ENCODE data around the gene SLC7A4.

SLC7A4 gene

DNA sequence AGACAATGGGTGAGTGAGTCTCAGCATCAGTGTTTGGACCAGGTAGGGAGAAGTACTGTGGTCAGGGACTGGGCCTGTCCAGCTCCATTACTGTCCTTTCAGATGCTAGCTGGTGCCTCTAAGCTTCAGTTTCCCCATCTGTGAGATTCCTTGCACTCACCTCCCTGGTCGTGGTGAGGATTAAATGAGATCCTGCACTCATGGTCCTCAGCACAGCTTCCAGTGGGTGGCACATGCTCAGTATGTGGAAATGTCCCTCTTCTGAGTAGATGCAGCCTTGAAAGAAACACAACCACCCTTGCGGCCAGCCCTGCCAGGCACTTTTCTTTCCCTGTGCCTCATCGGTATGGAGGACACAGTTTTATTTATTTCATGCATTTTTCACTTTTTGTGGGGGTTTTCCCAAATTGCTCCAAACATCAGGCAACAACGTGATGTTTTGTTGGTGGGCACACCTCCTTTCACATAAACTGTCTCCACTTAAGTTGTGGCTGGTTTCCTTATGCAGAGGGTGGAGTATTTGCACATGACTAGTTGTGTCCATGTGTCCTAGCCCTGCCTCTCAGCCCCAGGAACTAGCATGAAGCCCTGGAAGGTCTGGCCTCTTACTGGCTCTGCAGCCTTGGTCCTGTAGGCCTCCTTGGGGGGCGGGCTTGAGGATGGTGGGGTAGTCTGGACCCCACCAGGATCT, 49.1 kb downstream of the SLC7A4 start:
- no peak for DNase-seq

DNA sequence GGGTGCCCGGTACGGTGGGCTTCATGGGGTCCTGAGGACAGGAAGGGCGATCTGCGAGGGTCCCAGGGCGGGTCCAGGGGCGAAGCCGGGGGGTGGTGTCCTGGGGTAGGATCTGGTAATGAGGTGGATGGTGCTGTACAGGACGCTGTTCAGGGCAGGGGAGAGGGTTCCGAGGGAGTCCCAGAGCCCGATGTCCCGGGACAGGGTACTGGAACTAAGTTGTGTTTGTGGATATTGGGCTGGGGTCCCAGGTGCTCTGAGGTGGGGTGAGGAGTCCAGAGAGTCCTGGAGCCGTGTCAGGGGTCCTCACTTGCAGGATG, 49.8 kb downstream of the SLC7A4 start:
- DNase-seq: no peak

DNA sequence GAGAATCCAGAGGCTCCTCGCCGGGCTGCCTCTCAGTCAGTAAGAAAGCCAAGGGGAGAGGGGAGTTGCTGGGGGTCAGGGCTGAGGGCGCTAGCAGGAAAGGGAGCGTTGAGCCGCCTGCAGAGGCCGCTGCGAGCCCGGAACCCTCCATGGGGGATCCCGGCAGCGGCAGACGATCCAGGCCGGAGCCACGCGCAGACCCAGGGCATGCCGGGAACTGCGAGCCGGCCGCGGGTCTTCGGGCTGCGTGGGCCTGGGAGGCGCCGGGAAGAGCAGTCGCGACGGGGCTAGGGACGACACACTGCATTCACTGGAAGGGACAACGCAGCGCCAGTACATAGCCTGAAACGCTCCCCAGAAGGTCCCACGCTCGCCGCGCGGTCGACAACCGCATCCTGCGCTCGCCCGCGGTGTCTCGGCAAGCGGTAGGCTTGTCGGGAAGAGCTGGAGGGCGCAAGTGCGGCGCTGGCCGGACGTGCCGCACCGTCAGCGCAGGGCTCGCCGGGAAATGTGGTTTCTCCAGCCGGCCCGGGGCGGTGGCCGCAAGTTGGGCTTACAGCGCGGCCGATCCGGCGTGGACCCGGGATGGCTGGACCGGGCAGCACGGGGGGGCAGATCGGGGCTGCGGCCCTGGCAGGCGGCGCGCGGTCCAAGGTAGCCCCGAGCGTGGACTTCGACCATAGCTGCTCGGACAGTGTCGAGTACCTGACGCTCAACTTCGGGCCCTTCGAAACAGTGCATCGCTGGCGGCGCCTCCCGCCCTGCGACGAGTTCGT, 50.4 kb downstream of the SLC7A4 start, which contains the start of gene LZTR1:
Gene LZTR1 (plus strand): TSS at position 511 of the 776 bp plus-strand sequence. CDS start 75 bp downstream, at position 586.
- DNase-seq: peak; percentile 98

DNA sequence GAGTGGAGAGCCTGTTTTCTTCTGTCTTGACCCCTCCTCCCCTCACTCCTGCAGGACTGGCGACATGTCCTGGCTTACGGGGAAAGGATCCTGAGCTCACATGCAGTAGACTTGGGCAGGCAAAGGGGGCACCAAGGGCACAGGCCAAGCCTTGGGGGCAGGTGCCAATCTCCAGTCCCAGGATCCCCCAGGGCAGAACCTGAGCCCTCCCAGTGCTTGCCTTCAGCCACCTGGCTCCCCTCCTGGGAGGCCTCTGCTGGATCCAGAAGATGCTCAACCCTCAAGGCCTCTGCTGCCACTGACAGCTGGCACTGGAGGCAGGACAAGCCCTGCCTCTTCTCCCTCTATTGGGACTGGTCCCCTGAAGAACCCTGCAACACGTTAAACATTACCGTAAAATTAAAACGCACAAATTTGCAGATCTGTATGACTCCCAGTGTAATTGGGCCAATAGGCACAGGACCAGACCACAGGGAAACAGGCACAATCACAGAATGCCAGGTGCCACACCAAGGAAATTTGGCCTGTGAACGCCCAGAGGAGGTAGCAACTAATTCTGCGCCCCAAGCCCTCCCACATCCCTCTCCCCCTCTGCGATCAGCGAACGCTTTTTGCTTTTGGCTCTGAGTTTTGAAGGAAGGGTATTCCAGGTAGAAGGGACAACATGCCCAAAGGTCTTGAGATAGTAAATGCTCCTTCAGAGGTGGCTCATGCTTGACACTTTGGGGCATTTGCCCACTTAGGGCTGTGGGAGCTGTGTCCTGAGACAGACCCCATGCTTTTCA, 51.2 kb downstream of the SLC7A4 start:
- no peak for DNase-seq

DNA sequence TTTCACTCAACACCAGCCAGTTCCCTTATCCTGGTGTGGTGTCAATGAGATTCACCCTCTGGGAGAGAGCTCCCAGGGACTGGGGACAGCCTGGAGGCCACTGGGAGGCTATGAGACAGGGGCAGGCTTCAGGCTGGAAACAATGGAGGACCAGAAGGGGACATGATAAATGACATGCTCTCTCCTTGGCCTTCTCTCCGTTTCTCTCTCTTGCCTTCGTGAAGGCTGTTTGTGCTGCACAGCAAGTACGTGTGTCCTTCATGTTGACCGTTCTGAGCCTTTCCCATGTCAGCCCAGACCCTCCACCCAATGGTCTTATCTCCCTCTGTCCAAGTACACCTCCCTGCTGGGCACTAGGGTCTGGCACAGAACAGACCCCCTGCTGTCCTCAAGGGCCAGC, 51.8 kb downstream of the SLC7A4 start:
- no peak for DNase-seq

DNA sequence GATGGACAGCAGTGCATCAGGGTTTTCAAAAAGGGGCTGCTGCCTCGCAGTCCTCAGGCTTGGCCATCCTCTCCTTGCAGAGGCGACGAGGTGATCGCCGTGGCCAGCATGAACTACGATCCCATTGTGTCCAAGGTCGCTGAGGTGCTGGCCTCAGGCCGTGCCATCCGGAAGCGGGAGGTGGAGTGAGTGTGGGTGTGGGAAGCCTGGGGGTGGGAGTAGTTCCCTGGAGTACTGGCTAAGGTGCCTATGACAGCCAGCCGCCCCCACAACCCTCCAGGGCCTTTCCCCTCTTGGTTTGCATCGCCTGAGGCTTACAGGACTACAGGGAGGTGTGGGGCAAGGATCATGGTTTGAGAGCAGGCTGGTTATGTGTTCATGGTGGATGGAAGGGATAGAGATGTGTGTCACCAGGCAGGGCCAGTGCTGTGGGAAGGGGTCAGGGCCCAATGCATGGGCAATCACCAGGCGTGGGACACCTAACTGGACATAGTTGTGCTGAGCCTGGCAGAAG, 52.4 kb downstream of the SLC7A4 start:
- DNase-seq: no peak

DNA sequence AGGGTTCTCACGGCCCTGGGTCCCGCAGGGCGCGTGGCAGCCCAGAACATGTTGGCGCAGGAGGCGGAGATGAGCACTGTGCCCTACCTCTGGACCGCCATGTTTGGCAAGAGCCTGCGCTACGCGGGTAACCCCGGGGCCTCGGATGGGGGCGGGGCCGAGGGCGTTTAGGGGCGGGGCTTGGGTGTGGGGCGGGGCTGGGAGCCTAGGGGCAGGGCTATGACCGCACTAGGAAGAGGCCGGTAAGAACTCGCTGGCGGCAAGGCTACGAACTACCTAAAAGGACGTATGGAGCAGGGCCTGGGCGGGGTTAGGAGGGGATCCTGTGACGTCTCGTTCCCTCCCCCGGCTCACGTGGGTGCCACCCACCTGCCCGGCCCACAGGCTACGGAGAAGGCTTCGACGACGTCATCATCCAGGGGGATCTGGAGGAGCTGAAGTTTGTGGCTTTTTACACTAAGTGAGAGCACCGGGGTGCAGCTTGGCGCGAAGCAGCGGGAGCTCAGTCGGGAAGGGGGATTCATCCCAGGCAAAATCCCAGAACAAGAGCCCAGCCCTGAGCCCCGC, 53.0 kb downstream of the SLC7A4 start:
- peak; percentile 65 for DNase-seq
